Activated naive CD8-positive, alpha-beta T cell treated with anti-CD3 and anti-CD28 coated beads, Interleukin-2, amount 50 U/mL, for 16 hours (primary cell): ENCODE results near the gene PPIE.

Experiments
- DNase-seq: peaks from one replicate; pipeline ENCODE4 v3.0.0-alpha.2; 2020; ENCODE audit warnings: low read depth, low spot score

PPIE gene

GRCh38 chr1:39720094-39720999 is 18.3 kb upstream of the PPIE start:
- DNase-seq, result no peak

- DNase-seq, result no peak
These were observed 17.0 kb upstream of the PPIE start for GRCh38 chr1:39721664-39722063.

- DNase-seq, result no peak
These were observed 16.2 kb upstream of the PPIE start for GRCh38 chr1:39722495-39722894.

- DNase-seq, result no peak
These were observed 12.1 kb upstream of the PPIE start for GRCh38 chr1:39726600-39726999.

- DNase-seq, result no peak
These were observed 11.3 kb upstream of the PPIE start for GRCh38 chr1:39727221-39727931.

- DNase-seq, result no peak
These were observed 10.8 kb upstream of the PPIE start for GRCh38 chr1:39727932-39728317.

GRCh38 chr1:39729030-39729429 is 9.7 kb upstream of the PPIE start:
- DNase-seq, result no peak

GRCh38 chr1:39729842-39730241 is 8.8 kb upstream of the PPIE start:
- DNase-seq, result no peak

GRCh38 chr1:39732730-39733129 is 6.0 kb upstream of the PPIE start:
- no peak for DNase-seq

- no peak for DNase-seq
These were observed 5.5 kb upstream of the PPIE start for GRCh38 chr1:39733161-39733560.

- no peak for DNase-seq
These were observed 3.0 kb upstream of the PPIE start for GRCh38 chr1:39735731-39736130.

GRCh38 chr1:39737546-39738169 is 1.0 kb upstream of the PPIE start:
- DNase-seq, result no peak

- DNase-seq, result no peak
These were observed 6.5 kb downstream of the PPIE start for GRCh38 chr1:39745016-39745670.

GRCh38 chr1:39751595-39751994 is 12.9 kb downstream of the PPIE start:
- no peak for DNase-seq

GRCh38 chr1:39752703-39753102 is 14.0 kb downstream of the PPIE start:
- DNase-seq, result no peak

- DNase-seq, result no peak
These were observed 14.7 kb downstream of the PPIE start for GRCh38 chr1:39753132-39754025.

- DNase-seq, result no peak
These were observed 15.4 kb downstream of the PPIE start for GRCh38 chr1:39754026-39754570.

- no peak for DNase-seq
These were observed 16.3 kb downstream of the PPIE start for GRCh38 chr1:39754906-39755504.

GRCh38 chr1:39755965-39756659 is 17.4 kb downstream of the PPIE start:
- no peak for DNase-seq

- DNase-seq, result no peak
These were observed 18.8 kb downstream of the PPIE start for GRCh38 chr1:39757501-39757900.
